Stimulated activated memory B cell treated with anti-CD40 and anti-IgM and Interleukin-4, amounts not matched to agents 10 μg/mL and 1 μg/mL and 100 μg/mL, for 72 hours (primary cell): ENCODE results near the gene MRAS.

Source experiments
- ATAC-seq: fragments of 150-1000 bp; cut with Tn5 transposase; 2 replicates; pipeline ENCODE4 v1.10.0; 2021
- H3K27ac Mint-ChIP-seq: one replicate; pipeline ENCODE4 v1.8.0; 2022; ENCODE audit warnings: mild to moderate bottlenecking, mixed read lengths
- H3K27me3 Mint-ChIP-seq: one replicate; pipeline ENCODE4 v1.8.0; 2022; ENCODE audit warnings: mixed read lengths
- H3K36me3 Mint-ChIP-seq: one replicate; pipeline ENCODE4 v1.8.0; 2022; ENCODE audit warnings: mixed read lengths
- H3K4me1 Mint-ChIP-seq: one replicate; pipeline ENCODE4 v1.8.0; 2022; ENCODE audit warnings: mixed read lengths
- H3K4me3 Mint-ChIP-seq: one replicate; pipeline ENCODE4 v1.8.0; 2022; ENCODE audit warnings: mild to moderate bottlenecking, moderate library complexity, mixed read lengths
- H3K9me3 Mint-ChIP-seq: one replicate; pipeline ENCODE4 v1.8.0; 2022; ENCODE audit warnings: mixed read lengths

The MRAS gene

DNA sequence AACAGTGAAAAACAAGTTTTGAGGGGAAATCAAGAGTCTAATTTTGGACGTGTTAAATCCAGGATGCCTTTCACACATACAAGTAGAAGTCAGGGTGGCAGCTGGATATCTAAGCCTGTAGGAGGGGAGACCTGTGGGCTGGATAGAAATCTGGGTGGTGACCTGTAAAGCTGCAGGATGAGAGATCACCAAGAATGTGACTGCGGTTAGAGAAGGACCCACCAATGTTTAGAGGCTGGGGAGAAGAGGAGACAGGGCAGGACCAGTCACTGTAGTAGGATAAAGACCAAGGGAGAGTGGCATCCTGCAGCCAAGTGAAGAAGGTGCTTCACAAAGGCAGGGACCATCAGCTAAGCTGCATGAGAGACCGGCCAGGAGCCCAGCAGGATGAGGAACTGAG lies 36.2 kb downstream of the MRAS start:
- Mint-ChIP-seq H3K36me3 (no peaks in the 10 kb centered on the region), H3K4me3 (no peak overlapping the region), H3K4me1 (no peaks in the 10 kb centered on the region), H3K27me3 (peaks cover 68% of the 10 kb centered on the region), H3K9me3 (no peaks in the 10 kb centered on the region), H3K27ac (no peak overlapping the region)
- no peak for ATAC-seq

DNA sequence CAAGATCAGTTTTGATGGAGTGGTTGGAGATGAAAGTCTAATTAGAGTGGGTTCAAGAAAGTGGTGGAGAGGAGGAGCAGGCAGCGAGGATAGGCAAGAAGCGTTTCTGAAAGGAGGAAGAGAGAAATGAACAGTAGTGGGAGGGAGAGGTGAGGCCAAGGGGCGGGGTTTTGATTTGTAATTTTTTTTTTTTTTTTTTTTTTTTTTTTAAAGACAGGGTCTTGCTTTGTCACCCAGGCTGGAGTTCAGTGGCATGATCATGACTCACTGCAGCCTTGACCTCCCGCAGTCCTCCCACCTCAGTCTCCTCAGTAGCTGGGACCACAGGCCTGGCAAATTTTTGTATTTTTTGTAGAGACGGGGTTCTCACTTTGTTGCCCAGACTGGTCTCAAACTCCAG lies 36.6 kb downstream of the MRAS start:
- Mint-ChIP-seq H3K4me1 (no peaks in the 10 kb centered on the region), H3K27me3 (peaks cover 68% of the 10 kb centered on the region), H3K36me3 (no peaks in the 10 kb centered on the region), H3K4me3 (no peak overlapping the region), H3K9me3 (no peaks in the 10 kb centered on the region), H3K27ac (no peak overlapping the region)
- ATAC-seq, result no peak

DNA sequence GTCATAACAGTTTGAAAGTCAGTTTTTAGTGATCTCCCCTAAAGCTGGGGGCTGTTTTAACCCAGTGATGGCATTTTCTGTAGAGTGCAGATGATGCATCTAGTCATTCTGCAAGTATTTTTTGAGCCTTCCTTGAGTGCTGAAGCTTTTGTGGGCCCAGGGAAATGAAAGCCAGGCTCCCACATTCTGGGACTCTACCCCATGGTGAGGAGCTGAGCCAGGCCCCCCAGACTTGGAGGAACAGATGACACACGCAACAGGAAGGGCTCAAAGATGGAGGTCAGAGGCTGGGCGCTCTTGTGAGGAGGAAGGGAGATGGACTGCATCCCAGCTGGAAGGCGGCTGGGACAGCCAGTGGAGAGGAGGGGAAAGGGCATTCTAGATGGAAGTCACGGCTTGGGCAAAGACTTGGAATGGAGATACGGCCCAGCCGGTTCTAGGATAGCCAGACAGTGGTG lies 40.8 kb downstream of the MRAS start:
- Mint-ChIP-seq H3K27me3 (peaks cover 49% of the 10 kb centered on the region), H3K4me3 (no peak overlapping the region)
- no peak for ATAC-seq

DNA sequence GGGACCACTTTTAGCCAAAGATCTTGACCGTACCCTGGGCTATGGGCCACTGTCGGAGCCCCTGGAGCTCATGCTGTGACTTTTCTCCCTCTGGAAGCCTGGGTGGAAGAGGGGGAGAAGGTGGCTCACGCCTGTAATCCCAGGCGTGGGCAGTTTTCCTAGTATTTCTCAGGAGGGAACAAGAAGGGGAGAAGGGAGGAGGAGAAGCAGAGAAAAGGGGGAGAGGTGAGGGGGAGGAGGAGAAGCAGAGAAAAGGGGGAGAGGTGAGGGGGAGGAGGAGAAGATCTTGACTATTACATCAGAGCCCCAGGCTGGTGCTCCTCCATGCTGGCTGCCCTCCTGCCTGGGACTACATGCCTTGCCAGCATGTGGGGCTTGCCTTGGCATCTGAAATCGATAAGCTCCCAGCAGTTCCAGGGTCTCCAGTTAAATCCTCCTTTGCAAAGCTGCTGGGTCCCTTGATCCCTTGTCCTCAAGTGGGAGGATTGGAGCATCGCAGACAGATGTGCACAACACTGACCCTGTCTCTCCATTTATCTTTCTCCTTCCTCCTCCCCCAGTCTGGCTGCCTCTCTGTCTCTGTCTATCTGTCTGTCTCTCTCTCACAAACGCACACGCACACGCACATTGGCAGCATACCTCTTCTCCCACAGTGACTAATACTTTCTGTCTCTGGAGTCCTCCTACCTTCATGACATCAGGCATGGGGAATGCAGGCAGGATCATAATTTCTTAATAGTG lies 41.6 kb downstream of the MRAS start:
- ATAC-seq, result peak; percentile 28
- Mint-ChIP-seq H3K27me3 (peaks cover 49% of the 10 kb centered on the region), H3K27ac (no peak overlapping the region), H3K4me3 (no peak overlapping the region), H3K4me1 (no peaks in the 10 kb centered on the region), H3K9me3 (no peaks in the 10 kb centered on the region), H3K36me3 (no peaks in the 10 kb centered on the region)

More for the DNA sequence above, 40.8 kb downstream of the MRAS start:
- Mint-ChIP-seq H3K4me1 (no peaks in the 10 kb centered on the region), H3K9me3 (no peaks in the 10 kb centered on the region), H3K27ac (no peak overlapping the region), H3K36me3 (no peaks in the 10 kb centered on the region)

DNA sequence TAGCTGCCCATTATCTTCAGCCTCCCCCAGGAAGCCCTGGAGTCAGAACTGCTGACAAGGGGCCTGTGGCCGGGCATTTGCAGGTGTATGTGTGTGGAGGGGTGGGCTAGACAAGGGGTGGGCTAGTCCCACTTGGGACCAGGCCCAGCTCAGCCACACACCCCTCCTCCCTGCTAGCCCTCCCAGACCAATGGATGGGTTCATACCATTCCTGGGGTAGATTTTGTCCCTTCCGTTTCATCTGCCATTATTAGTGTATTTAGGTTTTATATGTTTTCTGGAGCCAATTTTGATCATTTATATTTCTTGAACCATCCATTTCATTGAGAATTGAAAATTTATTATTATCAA lies 42.2 kb downstream of the MRAS start:
- Mint-ChIP-seq H3K27me3 (peaks cover 52% of the 10 kb centered on the region), H3K4me3 (no peak overlapping the region), H3K4me1 (no peaks in the 10 kb centered on the region), H3K27ac (no peak overlapping the region), H3K9me3 (no peaks in the 10 kb centered on the region), H3K36me3 (no peaks in the 10 kb centered on the region)
- ATAC-seq, result no peak

DNA sequence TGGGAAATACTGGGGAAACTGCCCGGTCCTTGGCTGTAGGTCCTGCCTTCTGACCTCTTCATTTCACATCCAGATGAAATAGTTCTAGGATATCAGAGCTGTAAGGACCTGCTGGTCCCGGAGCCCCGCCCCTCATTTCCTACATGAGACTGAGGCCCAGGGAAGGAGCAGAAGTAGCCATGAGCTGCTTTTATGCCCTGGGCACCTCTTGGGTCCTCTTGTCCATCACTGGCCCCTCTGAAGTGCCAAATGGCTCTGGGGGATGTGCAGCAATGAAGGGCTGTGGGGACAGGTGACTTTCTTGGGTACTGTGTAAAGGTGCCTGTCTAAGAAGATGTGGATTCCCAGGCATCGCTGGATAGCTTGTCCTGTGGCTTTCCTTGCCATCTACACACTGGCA lies 45.8 kb downstream of the MRAS start:
- Mint-ChIP-seq H3K4me3 (no peak overlapping the region), H3K27me3 (peaks cover 68% of the 10 kb centered on the region), H3K9me3 (no peaks in the 10 kb centered on the region), H3K27ac (no peak overlapping the region), H3K36me3 (no peaks in the 10 kb centered on the region), H3K4me1 (no peaks in the 10 kb centered on the region)
- ATAC-seq, result no peak

GRCh38 chr3:138394686-138395085 lies 46.3 kb downstream of the MRAS start:
- Mint-ChIP-seq H3K4me3 (no peak overlapping the region), H3K9me3 (no peaks in the 10 kb centered on the region), H3K27ac (no peak overlapping the region), H3K4me1 (no peaks in the 10 kb centered on the region), H3K27me3 (peaks cover 66% of the 10 kb centered on the region), H3K36me3 (no peaks in the 10 kb centered on the region)
- ATAC-seq, result no peak

GRCh38 chr3:138395865-138396751 lies 47.7 kb downstream of the MRAS start:
- H3K27me3 Mint-ChIP-seq, result peaks cover 64% of the 10 kb centered on the region
- no peak for ATAC-seq
- no peaks in the 10 kb centered on the region for H3K36me3 Mint-ChIP-seq
- H3K9me3 Mint-ChIP-seq, result no peaks in the 10 kb centered on the region
- H3K27ac Mint-ChIP-seq, result no peak overlapping the region
- H3K4me3 Mint-ChIP-seq, result no peak overlapping the region
- H3K4me1 Mint-ChIP-seq, result no peaks in the 10 kb centered on the region

DNA sequence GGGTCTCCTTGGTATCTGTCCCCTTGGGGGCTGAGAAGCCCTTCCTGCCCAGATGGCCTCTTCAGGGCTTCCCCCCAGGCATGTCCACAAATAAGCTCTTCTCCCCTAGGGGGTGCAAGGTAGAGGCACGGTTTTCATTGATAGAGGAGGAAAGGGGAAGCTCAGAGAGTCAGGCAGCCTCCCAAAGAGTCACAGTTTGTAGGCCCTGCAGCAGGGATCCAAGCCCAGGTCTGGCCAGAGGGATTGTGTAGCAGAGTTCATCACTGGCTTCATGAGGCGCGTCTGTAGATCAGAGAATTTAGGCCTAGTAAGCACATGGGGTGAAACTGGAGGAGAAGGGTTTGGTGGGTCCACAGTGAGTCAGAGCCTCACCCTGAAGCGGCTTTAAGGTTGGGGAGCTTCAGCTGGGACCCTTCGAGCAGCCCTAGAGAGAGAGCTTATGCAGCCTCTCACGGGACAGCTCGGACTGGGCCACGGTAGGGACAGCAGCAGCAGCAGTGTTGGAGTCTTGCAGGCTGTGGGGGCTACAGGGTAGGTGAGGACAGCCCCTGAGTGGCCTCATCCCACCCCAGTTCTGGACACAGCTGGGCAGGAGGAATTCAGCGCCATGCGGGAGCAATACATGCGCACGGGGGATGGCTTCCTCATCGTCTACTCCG lies 48.5 kb downstream of the MRAS start:
- Mint-ChIP-seq H3K27ac (no peak overlapping the region), H3K27me3 (peaks cover 68% of the 10 kb centered on the region), H3K36me3 (no peaks in the 10 kb centered on the region), H3K4me1 (no peaks in the 10 kb centered on the region), H3K9me3 (no peaks in the 10 kb centered on the region), H3K4me3 (no peak overlapping the region)
- ATAC-seq, result no peak

DNA sequence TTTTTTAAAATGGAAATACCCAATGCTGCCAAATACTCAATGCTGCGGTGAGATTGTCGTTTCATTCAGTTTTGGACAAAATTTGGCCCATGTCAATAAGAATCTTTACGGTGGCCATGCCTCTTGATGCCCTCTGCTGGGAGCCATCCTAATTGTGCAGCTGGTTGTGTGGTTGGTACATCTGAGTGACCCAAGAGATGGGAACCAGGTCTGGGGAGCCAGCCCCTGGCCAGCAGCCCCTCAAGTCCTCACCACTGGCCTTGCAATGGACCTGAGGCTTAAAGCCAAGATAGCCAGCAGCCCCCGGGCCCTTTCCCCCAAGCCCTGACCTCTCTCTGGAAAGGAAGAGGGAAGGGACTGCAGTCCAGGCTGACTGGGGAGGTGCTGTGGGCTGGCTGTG lies 49.6 kb downstream of the MRAS start:
- no peaks in the 10 kb centered on the region for H3K9me3 Mint-ChIP-seq
- no peak for ATAC-seq
- no peaks in the 10 kb centered on the region for H3K4me1 Mint-ChIP-seq
- no peak overlapping the region for H3K4me3 Mint-ChIP-seq
- H3K27ac Mint-ChIP-seq, result no peak overlapping the region
- H3K27me3 Mint-ChIP-seq, result peaks cover 71% of the 10 kb centered on the region
- no peaks in the 10 kb centered on the region for H3K36me3 Mint-ChIP-seq

GRCh38 chr3:138398791-138399575 lies 50.6 kb downstream of the MRAS start:
- ATAC-seq, result no peak
- no peaks in the 10 kb centered on the region for H3K4me1 Mint-ChIP-seq
- no peak overlapping the region for H3K4me3 Mint-ChIP-seq
- H3K27me3 Mint-ChIP-seq, result peaks cover 71% of the 10 kb centered on the region
- H3K27ac Mint-ChIP-seq, result no peak overlapping the region
- H3K9me3 Mint-ChIP-seq, result no peaks in the 10 kb centered on the region
- H3K36me3 Mint-ChIP-seq, result no peaks in the 10 kb centered on the region

- Mint-ChIP-seq H3K27me3 (peaks cover 74% of the 10 kb centered on the region), H3K4me3 (no peak overlapping the region), H3K27ac (no peak overlapping the region), H3K9me3 (no peaks in the 10 kb centered on the region), H3K36me3 (no peaks in the 10 kb centered on the region), H3K4me1 (no peaks in the 10 kb centered on the region)
- ATAC-seq, result no peak
Measured at GRCh38 chr3:138399766-138400165, 51.4 kb downstream of the MRAS start.

GRCh38 chr3:138400651-138401070 lies 52.3 kb downstream of the MRAS start:
- Mint-ChIP-seq H3K27me3 (peaks cover 70% of the 10 kb centered on the region), H3K9me3 (no peaks in the 10 kb centered on the region), H3K4me3 (no peak overlapping the region), H3K4me1 (no peaks in the 10 kb centered on the region), H3K36me3 (no peaks in the 10 kb centered on the region), H3K27ac (no peak overlapping the region)
- no peak for ATAC-seq

DNA sequence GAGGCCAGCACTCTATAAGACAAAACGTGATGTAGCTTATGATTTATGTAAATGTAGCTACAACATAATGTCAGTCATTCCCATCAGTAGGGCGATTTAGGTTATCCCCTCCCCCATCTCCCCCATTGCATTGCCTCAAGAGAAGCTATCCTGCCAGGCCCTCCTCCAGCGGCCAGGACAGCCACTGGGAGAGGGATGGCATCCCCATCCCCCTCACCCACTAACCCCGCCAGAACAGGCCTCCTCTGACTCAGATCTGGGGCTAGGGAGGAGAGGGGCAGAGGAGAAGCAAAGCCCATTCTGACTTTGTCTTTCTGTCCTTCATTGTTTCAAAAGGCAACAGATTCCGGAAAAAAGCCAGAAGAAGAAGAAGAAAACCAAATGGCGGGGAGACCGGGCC lies 53.5 kb downstream of the MRAS start:
- Mint-ChIP-seq H3K9me3 (no peaks in the 10 kb centered on the region), H3K27ac (no peak overlapping the region), H3K4me3 (no peak overlapping the region), H3K36me3 (no peaks in the 10 kb centered on the region), H3K27me3 (peaks cover 65% of the 10 kb centered on the region), H3K4me1 (no peaks in the 10 kb centered on the region)
- no peak for ATAC-seq

DNA sequence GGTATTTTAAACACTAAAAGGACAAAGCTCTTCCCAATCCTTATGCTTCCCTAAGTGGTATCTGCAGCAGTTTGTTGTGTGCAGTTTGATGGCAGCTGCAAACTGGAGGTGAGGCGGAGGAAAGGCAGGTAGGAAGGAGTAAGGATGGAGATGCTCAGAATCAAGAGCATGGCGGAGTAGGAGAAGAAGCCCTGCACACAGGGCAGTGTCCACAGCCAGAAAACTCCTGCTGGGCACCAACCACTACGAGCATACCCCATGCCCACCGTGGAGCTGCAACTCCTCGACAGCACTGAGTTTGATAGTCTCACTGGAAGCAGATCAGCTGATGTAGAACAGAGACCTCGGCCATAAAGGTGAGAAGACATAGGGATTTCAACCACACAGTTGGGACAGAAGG lies 55.7 kb downstream of the MRAS start:
- H3K27me3 Mint-ChIP-seq, result peaks cover 62% of the 10 kb centered on the region
- H3K4me1 Mint-ChIP-seq, result no peaks in the 10 kb centered on the region
- H3K27ac Mint-ChIP-seq, result no peak overlapping the region

More for the DNA sequence above, 55.7 kb downstream of the MRAS start:
- H3K36me3 Mint-ChIP-seq, result no peaks in the 10 kb centered on the region
- peak; percentile 17 for ATAC-seq
- no peak overlapping the region for H3K4me3 Mint-ChIP-seq
- no peaks in the 10 kb centered on the region for H3K9me3 Mint-ChIP-seq
